ENCODE data around the gene MOB3A. TPM values are rescaled to one million over a fixed set of nuclear protein-coding genes. Genes with fewer than 3 reads are reported as not detected.
"Not testable (repeated sequence)": the region's sequence is repeated elsewhere in the genome, so short reads cannot be mapped to it uniquely, and the experiment has no call there.

MOB3A gene
- polyA plus RNA-seq, 4 donors = 7.6 to 18.3 (median 14.5) TPM

GRCh38 chr19:2097203-2097885, 1.2 kb upstream of the MOB3A start:
- peak overlapping the region; percentile 16 to 89 (median 42) for H3K27ac ChIP-seq (ENCODE audit: low read depth in 1 of 3, low read length in 2 of 3)
- no peaks in the 10 kb centered on the region for H3K27me3 ChIP-seq (ENCODE audit: control insufficient read depth in 3 of 3, insufficient read depth in 3 of 3, low read length in 3 of 3)
- DNase-seq = no peak
- H3K9me3 ChIP-seq (ENCODE audit: control insufficient read depth in 2 of 2, insufficient read depth in 1 of 2, low read depth in 1 of 2, low read length in 1 of 2) = no peaks in the 10 kb centered on the region
- FAIRE-seq = no peak
- H3K4me3 ChIP-seq (ENCODE audit: low read depth in 1 of 3, low read length in 3 of 3) = peak overlapping the region in 2 of 3 donors; percentile 45 to 50
- H3K36me3 ChIP-seq (ENCODE audit: control insufficient read depth in 3 of 3, insufficient read depth in 2 of 3, low read depth in 1 of 3, low read length in 3 of 3) = peaks cover 8 to 59% (median 21%) of the 10 kb centered on the region in 3 donors
- H3K4me1 ChIP-seq (ENCODE audit: control insufficient read depth in 3 of 3, insufficient read depth in 2 of 3, low read depth in 1 of 3, low read length in 2 of 3) = peaks cover 0 to 21% (median 4%) of the 10 kb centered on the region in 3 donors
- WGBS, 3 donors = 12 to 23% (median 17%) methylated on average over 29 to 30 of the region's 30 CpGs

DNA sequence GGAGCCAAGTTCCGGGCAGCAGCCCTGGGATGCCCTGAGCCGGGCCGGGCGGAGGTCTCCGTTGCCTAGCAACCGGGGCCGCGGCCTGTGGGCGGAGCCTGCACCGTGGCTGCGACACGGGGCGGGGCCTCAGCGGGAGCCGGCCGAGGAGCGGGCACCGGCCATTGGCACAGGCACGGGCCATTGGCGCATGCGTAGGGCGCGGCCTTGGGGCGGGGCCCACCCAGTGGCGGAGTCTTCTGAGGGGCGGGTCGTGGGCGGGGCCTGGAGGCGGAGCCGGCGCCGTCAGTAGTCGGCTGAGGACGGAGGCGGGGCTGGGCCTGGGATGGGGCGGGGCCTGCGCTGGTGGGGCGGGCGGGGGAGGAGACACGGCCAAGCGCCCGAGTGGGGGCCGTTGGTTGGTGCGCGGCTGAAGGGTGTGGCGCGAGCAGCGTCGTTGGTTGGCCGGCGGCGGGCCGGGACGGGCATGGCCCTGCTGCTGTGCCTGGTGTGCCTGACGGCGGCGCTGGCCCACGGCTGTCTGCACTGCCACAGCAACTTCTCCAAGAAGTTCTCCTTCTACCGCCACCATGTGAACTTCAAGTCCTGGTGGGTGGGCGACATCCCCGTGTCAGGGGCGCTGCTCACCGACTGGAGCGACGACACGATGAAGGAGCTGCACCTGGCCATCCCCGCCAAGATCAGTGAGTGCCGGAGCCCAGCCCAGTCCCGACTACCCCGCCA, 515 bp upstream of the MOB3A start, which contains the start of gene IZUMO4:
Gene IZUMO4, plus strand, starts transcription at position 436 of the 723 bp plus-strand sequence. Its CDS starts 31 bp downstream, at position 467.
- Histone ChIP-seq H3K27ac (ENCODE audit: low read depth in 1 of 3, low read length in 2 of 3) (peak within 1 kb of the TSS; percentile 94 to 98 (median 94)), H3K4me1 (ENCODE audit: control insufficient read depth in 3 of 3, insufficient read depth in 2 of 3, low read depth in 1 of 3, low read length in 2 of 3) (peaks cover 0 to 21% (median 4%) of the 10 kb centered on the region in 3 donors), H3K9me3 (ENCODE audit: control insufficient read depth in 2 of 2, insufficient read depth in 1 of 2, low read depth in 1 of 2, low read length in 1 of 2) (no peaks in the 10 kb centered on the region), H3K4me3 (ENCODE audit: low read depth in 1 of 3, low read length in 3 of 3) (peak within 1 kb of the TSS; percentile 63 to 73 (median 70)), H3K27me3 (ENCODE audit: control insufficient read depth in 3 of 3, insufficient read depth in 3 of 3, low read length in 3 of 3) (no peaks in the 10 kb centered on the region), H3K36me3 (ENCODE audit: control insufficient read depth in 3 of 3, insufficient read depth in 2 of 3, low read depth in 1 of 3, low read length in 3 of 3) (peaks cover 6 to 55% (median 16%) of the 10 kb centered on the region in 3 donors)
- WGBS, 3 donors = 0 to 1% (median 1%) methylated on average over 40 to 70 of the region's 70 CpGs
- DNase-seq (peak; percentile 97 to 99), FAIRE-seq (no peak)

DNA sequence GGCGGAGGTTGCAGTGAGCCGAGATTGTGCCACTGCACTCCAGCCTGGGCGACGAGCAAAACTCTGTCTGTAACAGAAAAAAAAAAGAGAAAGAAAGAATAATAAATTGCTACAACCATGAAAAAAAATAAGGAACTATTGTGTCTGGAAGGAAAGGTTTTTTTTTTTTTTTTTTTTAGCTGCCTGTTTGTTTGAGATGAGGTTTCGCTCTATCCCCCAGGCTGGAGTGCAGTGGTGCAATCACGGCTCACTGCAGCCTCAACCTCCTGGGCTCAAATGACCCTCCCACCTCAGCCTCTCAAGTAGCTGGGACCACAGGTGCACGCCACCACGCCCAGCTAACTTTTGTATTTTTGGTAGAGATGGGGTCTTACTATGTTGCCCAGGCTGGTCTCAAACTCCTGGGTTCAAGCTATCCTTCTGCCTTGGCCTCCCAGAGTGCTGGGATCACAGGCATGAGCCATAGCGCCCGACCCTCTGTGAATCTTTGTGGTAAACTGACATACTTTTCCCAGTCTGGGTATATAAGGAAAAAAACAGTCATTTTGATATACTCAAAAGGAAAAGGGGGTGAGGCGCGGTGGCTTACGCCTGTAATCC, 4.1 kb downstream of the MOB3A start:
- not testable (repeated sequence) for H3K27me3 ChIP-seq (ENCODE audit: control insufficient read depth in 3 of 3, insufficient read depth in 3 of 3, low read length in 3 of 3); H3K9me3 ChIP-seq (ENCODE audit: control insufficient read depth in 2 of 2, insufficient read depth in 1 of 2, low read depth in 1 of 2, low read length in 1 of 2); H3K27ac ChIP-seq (ENCODE audit: low read depth in 1 of 3, low read length in 2 of 3); FAIRE-seq; DNase-seq; H3K4me3 ChIP-seq (ENCODE audit: low read depth in 1 of 3, low read length in 3 of 3)
- peaks cover 0 to 19% (median 7%) of the 10 kb centered on the region in 3 donors for H3K4me1 ChIP-seq (ENCODE audit: control insufficient read depth in 3 of 3, insufficient read depth in 2 of 3, low read depth in 1 of 3, low read length in 2 of 3)
- H3K36me3 ChIP-seq (ENCODE audit: control insufficient read depth in 3 of 3, insufficient read depth in 2 of 3, low read depth in 1 of 3, low read length in 3 of 3) = peaks cover 0 to 51% (median 0%) of the 10 kb centered on the region in 3 donors
- WGBS, 3 donors = 94 to 99% (median 98%) methylated on average over 13 of the region's 13 CpGs

GRCh38 chr19:2089727-2090053, 6.4 kb downstream of the MOB3A start:
- Histone ChIP-seq H3K4me3 (ENCODE audit: low read depth in 1 of 3, low read length in 3 of 3) (no peak overlapping the region), H3K36me3 (ENCODE audit: control insufficient read depth in 3 of 3, insufficient read depth in 2 of 3, low read depth in 1 of 3, low read length in 3 of 3) (peaks cover 0 to 62% (median 0%) of the 10 kb centered on the region in 3 donors), H3K27ac (ENCODE audit: low read depth in 1 of 3, low read length in 2 of 3) (peak overlapping the region in 2 of 3 donors; percentile 34 to 42), H3K27me3 (ENCODE audit: control insufficient read depth in 3 of 3, insufficient read depth in 3 of 3, low read length in 3 of 3) (no peaks in the 10 kb centered on the region), H3K4me1 (ENCODE audit: control insufficient read depth in 3 of 3, insufficient read depth in 2 of 3, low read depth in 1 of 3, low read length in 2 of 3) (peaks cover 0 to 9% (median 7%) of the 10 kb centered on the region in 3 donors), H3K9me3 (ENCODE audit: control insufficient read depth in 2 of 2, insufficient read depth in 1 of 2, low read depth in 1 of 2, low read length in 1 of 2) (no peaks in the 10 kb centered on the region)
- no peak for FAIRE-seq
- WGBS, 3 donors = 63 to 90% (median 81%) methylated on average over 2 of the region's 2 CpGs
- DNase-seq = no peak

GRCh38 chr19:2089001-2089711, 7.0 kb downstream of the MOB3A start:
- no peaks in the 10 kb centered on the region for H3K27me3 ChIP-seq (ENCODE audit: control insufficient read depth in 3 of 3, insufficient read depth in 3 of 3, low read length in 3 of 3)
- peaks cover 0 to 61% (median 0%) of the 10 kb centered on the region in 3 donors for H3K36me3 ChIP-seq (ENCODE audit: control insufficient read depth in 3 of 3, insufficient read depth in 2 of 3, low read depth in 1 of 3, low read length in 3 of 3)
- H3K9me3 ChIP-seq (ENCODE audit: control insufficient read depth in 2 of 2, insufficient read depth in 1 of 2, low read depth in 1 of 2, low read length in 1 of 2) = no peaks in the 10 kb centered on the region
- H3K4me3 ChIP-seq (ENCODE audit: low read depth in 1 of 3, low read length in 3 of 3) = no peak overlapping the region
- peaks cover 0 to 7% (median 5%) of the 10 kb centered on the region in 3 donors for H3K4me1 ChIP-seq (ENCODE audit: control insufficient read depth in 3 of 3, insufficient read depth in 2 of 3, low read depth in 1 of 3, low read length in 2 of 3)
- H3K27ac ChIP-seq (ENCODE audit: low read depth in 1 of 3, low read length in 2 of 3) = peak overlapping the region in 2 of 3 donors; percentile 42 to 50
- WGBS, 3 donors = 66 to 80% (median 69%) methylated on average over 16 of the region's 16 CpGs
- no peak for DNase-seq
- no peak for FAIRE-seq

DNA sequence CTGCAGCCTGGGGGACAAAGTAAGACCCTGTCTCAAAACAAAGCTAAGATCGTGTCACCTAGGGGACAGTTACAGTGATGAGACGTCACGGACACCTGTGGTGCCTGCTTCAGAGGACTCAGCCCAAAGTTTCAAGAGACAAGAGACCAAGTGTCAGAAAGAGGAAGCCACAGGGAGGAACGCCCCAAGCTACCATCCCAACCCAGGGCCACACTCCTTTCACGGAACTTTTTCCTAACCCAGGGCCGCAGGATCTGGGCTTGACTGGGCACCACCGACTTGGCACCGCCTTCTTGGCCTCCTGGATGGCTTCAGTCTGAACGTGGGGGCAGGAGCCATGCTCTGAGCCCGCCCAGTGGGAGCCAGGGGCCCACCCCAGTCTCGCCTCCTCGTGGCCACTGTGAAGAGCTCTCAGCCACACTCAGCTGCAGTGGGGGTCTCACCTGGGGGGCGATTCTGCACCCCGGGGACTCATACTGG, 8.5 kb downstream of the MOB3A start:
- Histone ChIP-seq H3K4me3 (ENCODE audit: low read depth in 1 of 3, low read length in 3 of 3) (no peak overlapping the region), H3K9me3 (ENCODE audit: control insufficient read depth in 2 of 2, insufficient read depth in 1 of 2, low read depth in 1 of 2, low read length in 1 of 2) (no peaks in the 10 kb centered on the region), H3K36me3 (ENCODE audit: control insufficient read depth in 3 of 3, insufficient read depth in 2 of 3, low read depth in 1 of 3, low read length in 3 of 3) (peaks cover 0 to 63% (median 0%) of the 10 kb centered on the region in 3 donors), H3K4me1 (ENCODE audit: control insufficient read depth in 3 of 3, insufficient read depth in 2 of 3, low read depth in 1 of 3, low read length in 2 of 3) (peaks cover 0 to 5% (median 3%) of the 10 kb centered on the region in 3 donors), H3K27me3 (ENCODE audit: control insufficient read depth in 3 of 3, insufficient read depth in 3 of 3, low read length in 3 of 3) (no peaks in the 10 kb centered on the region), H3K27ac (ENCODE audit: low read depth in 1 of 3, low read length in 2 of 3) (peak overlapping the region; percentile 15 to 79 (median 72))
- DNase-seq = no peak
- FAIRE-seq = no peak
- WGBS, 3 donors = 70 to 81% (median 73%) methylated on average over 14 of the region's 14 CpGs

DNA sequence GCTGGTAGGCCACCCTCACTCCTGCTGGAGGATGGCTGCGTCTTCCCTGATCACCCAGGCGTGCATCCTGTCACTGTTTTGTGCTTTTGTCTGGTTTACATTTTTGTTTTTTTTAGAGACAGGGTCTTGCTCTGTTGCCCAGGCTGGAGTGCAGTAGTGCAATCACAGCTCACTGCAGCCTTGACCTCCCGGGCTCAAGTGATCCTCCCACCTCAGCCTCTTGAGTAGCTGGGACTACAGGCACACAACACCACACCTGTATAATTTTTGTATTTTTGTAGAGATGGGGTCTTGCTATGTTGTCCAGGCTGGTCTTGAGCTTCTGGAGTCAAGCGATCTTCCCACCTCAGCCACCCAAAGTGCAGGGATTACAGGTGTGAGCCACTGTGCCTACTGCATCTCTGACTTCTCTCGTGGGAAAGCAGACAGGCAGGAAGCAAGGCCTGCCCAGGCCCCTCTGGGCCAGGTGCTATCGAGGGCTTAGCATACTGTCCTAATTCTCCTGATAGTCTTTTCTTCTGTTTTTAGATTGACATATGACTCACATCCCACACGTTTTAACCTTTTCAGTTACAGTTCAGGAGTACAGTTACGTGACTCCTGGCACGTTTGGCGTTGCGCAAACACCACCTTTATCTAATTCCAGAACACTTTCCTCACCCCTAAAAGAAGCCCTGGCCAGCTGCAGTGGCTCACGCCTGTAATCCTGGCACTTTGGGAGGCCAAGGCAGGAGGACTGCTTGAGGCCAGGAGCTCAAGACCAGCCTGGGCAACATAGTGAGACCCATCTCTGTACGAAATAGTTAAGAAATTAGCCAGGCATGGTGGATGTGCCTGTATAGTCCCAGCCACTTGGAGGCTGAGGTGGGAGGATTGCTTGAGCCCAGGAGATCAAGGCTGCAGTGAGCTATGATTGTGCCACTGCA, 9.2 kb downstream of the MOB3A start:
- WGBS, 3 donors = 47 to 61% (median 52%) methylated on average over 13 of the region's 13 CpGs
- FAIRE-seq = not testable (repeated sequence)

More for the DNA sequence above, 9.2 kb downstream of the MOB3A start:
- peaks cover 0 to 64% (median 0%) of the 10 kb centered on the region in 3 donors for H3K36me3 ChIP-seq (ENCODE audit: control insufficient read depth in 3 of 3, insufficient read depth in 2 of 3, low read depth in 1 of 3, low read length in 3 of 3)
- not testable (repeated sequence) for H3K27me3 ChIP-seq (ENCODE audit: control insufficient read depth in 3 of 3, insufficient read depth in 3 of 3, low read length in 3 of 3); H3K4me3 ChIP-seq (ENCODE audit: low read depth in 1 of 3, low read length in 3 of 3); H3K9me3 ChIP-seq (ENCODE audit: control insufficient read depth in 2 of 2, insufficient read depth in 1 of 2, low read depth in 1 of 2, low read length in 1 of 2); H3K4me1 ChIP-seq (ENCODE audit: control insufficient read depth in 3 of 3, insufficient read depth in 2 of 3, low read depth in 1 of 3, low read length in 2 of 3)
- DNase-seq = peak; percentile 61 to 84
- peak overlapping the region in 2 of 3 donors; percentile 15 to 79 for H3K27ac ChIP-seq (ENCODE audit: low read depth in 1 of 3, low read length in 2 of 3)
